DND-41 (cell line): ENCODE data around the gene TSPAN5.

Experiments
- EZH2 ChIP-seq: IDR thresholded peaks from 3 replicates; pipeline ENCODE4 v1.6.1; 2012; ENCODE audit warnings: borderline replicate concordance, low read depth, mild to moderate bottlenecking, moderate library complexity, low read length, inconsistent platforms; ENCODE audit not compliant: severe bottlenecking
- TF ChIP-seq, protein P1 (sequence below): IDR thresholded peaks from 2 replicates; pipeline ENCODE4 v1.5.1; 2012; ENCODE audit warnings: borderline replicate concordance, low read length, moderate library complexity, mild to moderate bottlenecking; ENCODE audit not compliant: poor library complexity, severe bottlenecking; ENCODE audit errors: extremely low read depth

- TF ChIP-seq, protein P1, sequence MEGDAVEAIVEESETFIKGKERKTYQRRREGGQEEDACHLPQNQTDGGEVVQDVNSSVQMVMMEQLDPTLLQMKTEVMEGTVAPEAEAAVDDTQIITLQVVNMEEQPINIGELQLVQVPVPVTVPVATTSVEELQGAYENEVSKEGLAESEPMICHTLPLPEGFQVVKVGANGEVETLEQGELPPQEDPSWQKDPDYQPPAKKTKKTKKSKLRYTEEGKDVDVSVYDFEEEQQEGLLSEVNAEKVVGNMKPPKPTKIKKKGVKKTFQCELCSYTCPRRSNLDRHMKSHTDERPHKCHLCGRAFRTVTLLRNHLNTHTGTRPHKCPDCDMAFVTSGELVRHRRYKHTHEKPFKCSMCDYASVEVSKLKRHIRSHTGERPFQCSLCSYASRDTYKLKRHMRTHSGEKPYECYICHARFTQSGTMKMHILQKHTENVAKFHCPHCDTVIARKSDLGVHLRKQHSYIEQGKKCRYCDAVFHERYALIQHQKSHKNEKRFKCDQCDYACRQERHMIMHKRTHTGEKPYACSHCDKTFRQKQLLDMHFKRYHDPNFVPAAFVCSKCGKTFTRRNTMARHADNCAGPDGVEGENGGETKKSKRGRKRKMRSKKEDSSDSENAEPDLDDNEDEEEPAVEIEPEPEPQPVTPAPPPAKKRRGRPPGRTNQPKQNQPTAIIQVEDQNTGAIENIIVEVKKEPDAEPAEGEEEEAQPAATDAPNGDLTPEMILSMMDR: no peak
- no peak for TF ChIP-seq EZH2
Measured at GRCh38 chr4:98503676-98504075, 154.7 kb downstream of the TSPAN5 start.
